ENCODE data around the gene TOGARAM2. TPM values are rescaled to one million over a fixed set of nuclear protein-coding genes. Genes with fewer than 3 reads are reported as not detected.

Gene TOGARAM2
- total RNA-seq, 2 donors from 2014 or later = 3.0 to 4.3 TPM

- peak overlapping the region; percentile 87 for H3K27ac Mint-ChIP-seq
- no peaks in the 10 kb centered on the region for H3K27me3 Mint-ChIP-seq
These were observed 34.8 kb downstream of the TOGARAM2 start for GRCh38 chr2:29015701-29016470.

GRCh38 chr2:29016504-29016903 lies 35.4 kb downstream of the TOGARAM2 start:
- Mint-ChIP-seq H3K4me3 (peak overlapping the region; percentile 83), H3K36me3 (ENCODE audit: low read depth) (no peaks in the 10 kb centered on the region), H3K27ac (peak overlapping the region; percentile 87), H3K27me3 (no peaks in the 10 kb centered on the region), H3K4me1 (peaks cover 56% of the 10 kb centered on the region), H3K9me3 (no peaks in the 10 kb centered on the region)
- no peak for ATAC-seq (replicated peaks)

More at GRCh38 chr2:29015701-29016470, 34.8 kb downstream of the TOGARAM2 start:
- ATAC-seq (replicated peaks) = no peak
- no peaks in the 10 kb centered on the region for H3K9me3 Mint-ChIP-seq
- H3K4me1 Mint-ChIP-seq = peaks cover 63% of the 10 kb centered on the region
- H3K36me3 Mint-ChIP-seq (ENCODE audit: low read depth) = no peaks in the 10 kb centered on the region
- peak overlapping the region; percentile 83 for H3K4me3 Mint-ChIP-seq

DNA sequence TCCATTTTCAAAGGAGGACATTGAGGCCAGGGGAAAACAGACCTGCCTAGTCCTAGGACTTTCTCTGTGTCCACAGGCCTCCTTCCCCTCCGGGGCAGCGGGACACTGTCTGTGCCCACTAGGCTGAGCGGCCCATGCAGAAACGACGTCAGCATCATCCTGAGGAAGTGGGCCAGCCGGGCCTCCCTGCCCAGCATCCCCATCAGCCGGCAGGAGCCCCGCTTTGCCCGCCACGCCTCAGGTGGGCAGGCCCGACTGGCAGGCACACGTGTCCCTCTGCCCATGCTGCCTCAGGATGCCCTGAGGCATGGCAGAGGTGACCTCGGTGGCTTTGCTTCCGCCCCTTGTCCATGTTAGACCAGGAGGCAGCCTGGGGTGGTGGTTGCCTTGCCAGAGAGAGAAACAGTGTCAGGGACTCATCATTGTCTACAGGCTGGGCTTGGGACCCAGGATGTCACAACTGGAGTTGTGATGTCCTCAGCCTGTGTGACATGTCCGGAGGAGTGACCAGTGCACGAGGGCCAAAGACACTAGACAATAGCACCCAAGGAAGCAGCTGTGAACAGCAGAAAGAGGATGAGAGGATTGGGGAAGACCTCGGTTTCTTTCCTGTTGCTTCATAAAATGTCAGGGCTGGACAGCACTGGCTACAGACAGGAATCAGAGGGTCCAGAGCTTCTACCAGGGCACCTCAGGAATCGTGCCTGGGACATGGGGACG lies 36.8 kb downstream of the TOGARAM2 start:
- Mint-ChIP-seq H3K9me3 (no peaks in the 10 kb centered on the region), H3K36me3 (ENCODE audit: low read depth) (no peaks in the 10 kb centered on the region), H3K4me3 (peak overlapping the region; percentile 7), H3K4me1 (peaks cover 51% of the 10 kb centered on the region), H3K27me3 (no peaks in the 10 kb centered on the region), H3K27ac (peak overlapping the region; percentile 79)
- ATAC-seq (replicated peaks) = no peak

DNA sequence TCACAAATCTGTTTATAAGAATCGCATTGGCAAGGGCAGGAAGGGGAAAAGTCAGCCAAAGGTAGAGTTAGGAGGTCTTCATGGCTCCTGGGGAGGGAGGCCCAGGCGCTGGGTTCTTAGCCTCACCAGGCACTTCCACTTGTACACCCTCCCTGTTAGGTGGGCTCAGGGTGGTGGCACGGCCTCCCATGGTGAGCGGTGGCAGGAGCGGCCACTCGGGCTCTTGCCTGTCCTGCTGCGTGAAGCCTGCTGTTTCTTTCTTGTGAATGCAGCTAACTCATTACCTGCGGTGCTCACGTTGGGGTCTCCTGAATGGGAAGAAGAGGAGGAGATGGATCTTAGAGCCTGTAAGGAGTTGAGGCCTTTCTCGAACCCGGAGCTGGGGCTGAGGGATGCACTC lies 40.8 kb downstream of the TOGARAM2 start:
- no peaks in the 10 kb centered on the region for H3K27me3 Mint-ChIP-seq
- ATAC-seq (replicated peaks) = no peak
- H3K4me1 Mint-ChIP-seq = peaks cover 14% of the 10 kb centered on the region
- peak overlapping the region; percentile 17 for H3K27ac Mint-ChIP-seq
- no peaks in the 10 kb centered on the region for H3K9me3 Mint-ChIP-seq
- H3K36me3 Mint-ChIP-seq (ENCODE audit: low read depth) = no peaks in the 10 kb centered on the region
- H3K4me3 Mint-ChIP-seq = no peak overlapping the region

DNA sequence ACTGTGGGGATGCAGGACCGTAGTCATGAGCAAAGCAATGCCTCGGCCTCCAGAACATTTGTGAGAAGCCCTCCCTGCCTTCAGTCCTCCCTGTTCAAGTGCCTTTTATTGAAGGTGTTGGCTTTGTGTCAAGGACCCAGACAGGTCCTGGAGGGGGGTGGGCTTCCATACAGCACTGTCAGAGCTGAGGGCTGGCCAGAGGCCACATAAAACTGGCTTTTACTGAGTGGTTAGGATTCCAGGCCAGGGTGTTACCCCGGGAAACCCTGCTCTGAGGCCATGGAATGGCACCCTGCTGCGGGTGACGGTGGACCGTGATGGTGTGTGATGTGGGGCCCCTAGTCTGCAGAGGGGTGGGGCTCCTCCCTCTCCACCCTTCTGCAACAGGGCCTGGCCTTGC lies 41.6 kb downstream of the TOGARAM2 start:
- no peaks in the 10 kb centered on the region for H3K36me3 Mint-ChIP-seq (ENCODE audit: low read depth)
- no peak overlapping the region for H3K4me3 Mint-ChIP-seq
- no peaks in the 10 kb centered on the region for H3K9me3 Mint-ChIP-seq
- H3K27ac Mint-ChIP-seq = no peak overlapping the region
- H3K27me3 Mint-ChIP-seq = no peaks in the 10 kb centered on the region
- ATAC-seq (replicated peaks) = no peak
- peaks cover 11% of the 10 kb centered on the region for H3K4me1 Mint-ChIP-seq

DNA sequence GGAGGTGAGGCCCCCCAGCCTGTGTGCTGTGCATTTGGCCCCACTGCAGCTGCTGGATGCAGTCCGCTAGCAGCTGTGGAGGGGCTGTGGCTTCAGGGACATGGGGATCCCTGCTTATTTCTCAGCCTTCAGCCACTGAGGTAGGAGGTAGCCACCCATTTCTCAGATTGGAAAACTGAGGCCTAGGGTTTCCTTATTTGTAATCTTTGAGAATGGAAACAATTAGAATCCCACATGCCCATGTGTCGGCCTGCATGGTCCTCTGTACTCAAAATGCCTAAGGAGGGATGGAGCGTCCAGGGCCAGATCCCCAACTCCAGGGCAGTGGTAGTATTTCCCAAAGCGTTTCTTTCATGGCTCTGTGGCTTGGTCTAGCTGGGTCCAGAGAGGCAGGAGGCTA lies 42.1 kb downstream of the TOGARAM2 start:
- Mint-ChIP-seq H3K4me3 (no peak overlapping the region), H3K27ac (no peak overlapping the region)

GRCh38 chr2:29024882-29025430 lies 43.9 kb downstream of the TOGARAM2 start:
- Mint-ChIP-seq H3K36me3 (ENCODE audit: low read depth) (no peaks in the 10 kb centered on the region), H3K27me3 (no peaks in the 10 kb centered on the region), H3K4me3 (no peak overlapping the region), H3K4me1 (peaks cover 4% of the 10 kb centered on the region), H3K27ac (no peak overlapping the region), H3K9me3 (no peaks in the 10 kb centered on the region)
- ATAC-seq (replicated peaks) = no peak

More for the DNA sequence above, 42.1 kb downstream of the TOGARAM2 start:
- Mint-ChIP-seq H3K36me3 (ENCODE audit: low read depth) (no peaks in the 10 kb centered on the region), H3K9me3 (no peaks in the 10 kb centered on the region), H3K27me3 (no peaks in the 10 kb centered on the region), H3K4me1 (peaks cover 8% of the 10 kb centered on the region)
- ATAC-seq (replicated peaks) = no peak

DNA sequence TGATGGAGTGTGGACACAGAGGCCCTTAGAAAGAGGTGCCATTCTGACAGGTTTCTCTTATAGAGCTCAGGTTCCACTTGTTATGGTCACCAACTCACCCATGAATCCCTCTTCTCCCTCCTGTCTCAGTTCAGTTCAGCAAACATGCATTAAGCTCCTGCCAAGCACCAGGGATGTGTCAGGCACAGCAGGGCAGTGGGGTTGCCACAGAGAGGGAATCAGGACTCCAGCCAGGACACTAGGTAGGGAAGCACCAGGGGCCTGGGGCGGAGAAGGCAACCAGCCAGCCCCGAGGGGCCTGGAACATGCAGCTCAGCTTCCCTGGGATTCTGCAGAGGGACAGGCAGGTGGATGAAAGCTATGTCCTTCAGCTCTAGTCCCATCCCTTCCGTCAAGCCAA lies 44.6 kb downstream of the TOGARAM2 start:
- ATAC-seq (replicated peaks) = no peak
- no peaks in the 10 kb centered on the region for H3K27me3 Mint-ChIP-seq
- no peaks in the 10 kb centered on the region for H3K36me3 Mint-ChIP-seq (ENCODE audit: low read depth)
- no peaks in the 10 kb centered on the region for H3K4me1 Mint-ChIP-seq
- no peak overlapping the region for H3K27ac Mint-ChIP-seq
- H3K4me3 Mint-ChIP-seq = no peak overlapping the region
- no peaks in the 10 kb centered on the region for H3K9me3 Mint-ChIP-seq

DNA sequence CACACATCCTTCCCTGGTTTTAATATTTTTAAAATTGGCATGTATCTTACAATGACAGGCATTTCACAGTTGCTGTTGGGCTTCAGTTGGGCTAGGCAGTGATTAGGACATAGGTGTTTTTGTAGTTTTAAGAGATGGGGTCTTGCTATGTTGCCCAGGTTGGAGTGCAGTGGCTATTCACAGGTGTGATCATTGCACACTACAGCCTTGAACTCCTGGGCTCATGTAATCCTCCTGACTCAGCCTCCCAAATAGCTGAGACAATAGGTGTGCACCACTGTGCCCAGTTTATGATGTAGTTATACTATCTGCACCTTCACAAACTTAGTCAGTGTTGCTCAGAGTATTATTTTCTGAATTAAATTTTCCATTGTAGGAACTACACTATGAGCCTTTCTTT lies 49.9 kb downstream of the TOGARAM2 start:
- Mint-ChIP-seq H3K27ac (no peak overlapping the region), H3K9me3 (no peaks in the 10 kb centered on the region), H3K36me3 (ENCODE audit: low read depth) (no peaks in the 10 kb centered on the region), H3K4me1 (peaks cover 6% of the 10 kb centered on the region), H3K27me3 (no peaks in the 10 kb centered on the region), H3K4me3 (no peak overlapping the region)
- ATAC-seq (replicated peaks) = no peak

DNA sequence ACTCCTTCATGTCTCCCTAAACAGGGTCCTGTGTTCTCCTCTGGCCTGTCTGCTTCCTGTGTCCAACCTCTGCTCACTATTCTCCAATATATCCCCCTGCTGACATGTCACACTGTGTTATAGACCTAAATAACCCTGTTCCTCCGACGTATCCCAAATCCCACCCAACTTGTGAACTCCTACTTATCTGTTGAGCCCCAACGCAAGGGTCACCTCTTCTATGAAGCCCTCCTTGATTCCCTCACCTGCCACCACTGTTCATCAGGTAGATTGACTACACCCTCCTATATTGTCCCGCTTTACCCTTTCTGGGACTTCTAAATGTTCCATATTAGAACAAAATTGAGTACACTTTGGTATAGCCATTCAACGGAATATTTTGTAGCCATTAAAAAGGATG lies 51.1 kb downstream of the TOGARAM2 start:
- ATAC-seq (replicated peaks) = no peak
- H3K4me1 Mint-ChIP-seq = peaks cover 6% of the 10 kb centered on the region
- no peaks in the 10 kb centered on the region for H3K9me3 Mint-ChIP-seq
- H3K27ac Mint-ChIP-seq = no peak overlapping the region
- no peaks in the 10 kb centered on the region for H3K27me3 Mint-ChIP-seq
- H3K36me3 Mint-ChIP-seq (ENCODE audit: low read depth) = no peaks in the 10 kb centered on the region
- no peak overlapping the region for H3K4me3 Mint-ChIP-seq

GRCh38 chr2:29033172-29033571 lies 52.1 kb downstream of the TOGARAM2 start:
- Mint-ChIP-seq H3K27me3 (no peaks in the 10 kb centered on the region), H3K9me3 (no peaks in the 10 kb centered on the region), H3K36me3 (ENCODE audit: low read depth) (no peaks in the 10 kb centered on the region), H3K4me3 (no peak overlapping the region), H3K4me1 (peaks cover 6% of the 10 kb centered on the region), H3K27ac (no peak overlapping the region)
- ATAC-seq (replicated peaks) = no peak

DNA sequence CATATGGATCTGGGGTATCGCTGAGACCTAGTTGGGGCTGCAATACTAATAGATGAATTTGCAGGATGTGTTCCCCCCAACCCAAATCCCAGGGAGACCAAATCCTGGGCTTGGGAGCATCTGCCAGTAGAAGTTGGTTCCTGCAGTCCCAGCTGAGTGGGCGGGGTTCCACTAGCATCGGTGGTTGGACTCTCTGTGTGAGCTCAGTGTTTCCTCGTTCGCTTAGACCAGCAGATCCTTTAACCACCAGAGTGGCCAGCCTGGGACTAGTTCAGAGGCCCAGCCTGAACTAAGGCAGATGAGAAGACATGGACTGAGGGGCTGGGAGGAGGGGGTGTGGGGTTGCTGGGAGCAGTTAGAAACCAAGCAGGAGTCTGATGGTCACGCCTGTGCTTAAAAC lies 52.6 kb downstream of the TOGARAM2 start:
- Mint-ChIP-seq H3K27ac (no peak overlapping the region), H3K27me3 (no peaks in the 10 kb centered on the region), H3K4me3 (no peak overlapping the region), H3K4me1 (peaks cover 6% of the 10 kb centered on the region), H3K9me3 (no peaks in the 10 kb centered on the region), H3K36me3 (ENCODE audit: low read depth) (no peaks in the 10 kb centered on the region)
- no peak for ATAC-seq (replicated peaks)

DNA sequence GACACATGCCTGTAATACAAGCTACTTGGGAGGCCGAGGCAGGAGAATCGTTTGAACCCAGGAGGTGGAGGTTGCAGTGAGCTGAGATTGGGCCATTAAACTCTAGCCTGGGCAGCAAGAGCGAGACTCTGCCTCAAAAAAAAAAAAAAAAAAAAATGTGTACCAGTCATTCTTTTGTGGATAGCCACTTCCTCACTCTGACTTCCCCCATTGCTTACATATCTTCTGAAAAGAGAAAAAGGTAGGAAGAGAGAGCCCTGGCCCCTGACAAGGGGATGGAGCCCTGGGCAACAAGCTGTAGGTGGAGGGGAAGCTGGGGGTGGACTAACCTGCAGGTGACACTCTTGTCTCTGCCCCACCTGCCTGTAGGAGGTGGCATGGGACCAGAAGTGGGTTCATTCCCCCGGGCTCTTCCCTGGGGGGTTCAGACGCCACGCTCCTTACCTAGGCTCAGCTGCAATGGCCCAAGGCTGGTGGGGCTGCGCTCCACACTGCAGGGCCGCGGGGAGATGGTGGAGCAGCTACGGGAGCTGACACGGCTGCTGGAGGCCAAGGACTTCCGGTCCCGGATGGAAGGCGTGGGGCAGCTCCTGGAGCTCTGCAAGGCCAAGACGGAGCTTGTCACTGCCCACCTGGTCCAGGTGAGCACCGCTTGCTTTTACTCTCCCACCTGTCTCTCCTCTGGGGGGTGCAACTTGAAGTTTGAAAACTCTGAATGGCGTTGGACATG lies 54.1 kb downstream of the TOGARAM2 start:
- H3K4me3 Mint-ChIP-seq = no peak overlapping the region
- H3K4me1 Mint-ChIP-seq = peaks cover 6% of the 10 kb centered on the region
- peak; percentile 23 for ATAC-seq (replicated peaks)
- no peak overlapping the region for H3K27ac Mint-ChIP-seq
- no peaks in the 10 kb centered on the region for H3K36me3 Mint-ChIP-seq (ENCODE audit: low read depth)
- H3K9me3 Mint-ChIP-seq = no peaks in the 10 kb centered on the region
- H3K27me3 Mint-ChIP-seq = no peaks in the 10 kb centered on the region

- no peak overlapping the region for H3K27ac Mint-ChIP-seq
- no peaks in the 10 kb centered on the region for H3K4me1 Mint-ChIP-seq
- H3K36me3 Mint-ChIP-seq (ENCODE audit: low read depth) = no peaks in the 10 kb centered on the region
- H3K4me3 Mint-ChIP-seq = no peak overlapping the region
- H3K27me3 Mint-ChIP-seq = no peaks in the 10 kb centered on the region
- ATAC-seq (replicated peaks) = no peak
- no peaks in the 10 kb centered on the region for H3K9me3 Mint-ChIP-seq
These were observed 58.8 kb downstream of the TOGARAM2 start for GRCh38 chr2:29039718-29040480.

Data from activated T-helper 17 cell treated with anti-CD3 and anti-CD28 coated beads, Interleukin-2, amount 50 U/mL, for 72 hours (primary cell).